Left forelimb (tissue), 1 donor: ENCODE results near the gene BEGAIN.
"Not testable (repeated sequence)": the region's sequence is repeated elsewhere in the genome, so short reads cannot be mapped to it uniquely, and the experiment has no call there.

Experiments
- DNase-seq: peaks from one replicate; pipeline ENCODE4 v3.0.0-alpha.2; 2018; ENCODE audit warnings: low spot score

Gene BEGAIN

DNA sequence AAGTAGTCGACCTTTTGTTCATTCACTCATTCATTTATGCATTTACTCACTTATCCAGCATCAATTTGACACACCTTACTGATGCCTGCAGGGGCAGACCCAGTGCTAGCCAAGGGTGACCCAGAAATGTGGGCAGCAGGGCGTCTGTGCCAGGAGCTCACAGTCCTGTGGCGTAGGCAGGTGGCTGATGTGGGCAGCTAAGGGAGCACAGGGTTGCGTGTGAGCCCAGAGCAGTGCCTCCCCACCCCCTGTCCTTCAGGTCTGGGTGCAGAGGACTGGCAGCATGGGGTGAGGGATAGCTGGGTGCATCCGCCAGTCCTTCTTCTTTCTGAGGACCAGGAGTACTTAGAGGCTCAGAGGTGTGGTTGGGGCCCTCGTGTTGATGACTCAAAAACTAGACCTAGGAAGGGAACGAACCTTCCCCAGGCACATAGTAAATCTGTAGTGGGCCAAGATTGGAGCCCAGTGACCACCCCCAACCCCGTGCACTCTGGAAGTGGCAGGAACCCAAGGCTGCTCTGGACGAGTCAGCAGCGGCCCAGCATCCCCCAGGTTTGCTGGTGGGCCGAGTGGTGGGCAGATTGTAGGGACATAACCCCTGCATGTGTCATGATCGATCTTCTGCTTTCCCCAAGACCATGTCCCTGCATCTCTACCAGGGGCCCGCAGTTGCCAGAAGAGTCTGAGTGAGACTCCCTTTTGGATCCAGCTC, 63.9 kb downstream of the BEGAIN start:
- DNase-seq: peak; percentile 45

DNA sequence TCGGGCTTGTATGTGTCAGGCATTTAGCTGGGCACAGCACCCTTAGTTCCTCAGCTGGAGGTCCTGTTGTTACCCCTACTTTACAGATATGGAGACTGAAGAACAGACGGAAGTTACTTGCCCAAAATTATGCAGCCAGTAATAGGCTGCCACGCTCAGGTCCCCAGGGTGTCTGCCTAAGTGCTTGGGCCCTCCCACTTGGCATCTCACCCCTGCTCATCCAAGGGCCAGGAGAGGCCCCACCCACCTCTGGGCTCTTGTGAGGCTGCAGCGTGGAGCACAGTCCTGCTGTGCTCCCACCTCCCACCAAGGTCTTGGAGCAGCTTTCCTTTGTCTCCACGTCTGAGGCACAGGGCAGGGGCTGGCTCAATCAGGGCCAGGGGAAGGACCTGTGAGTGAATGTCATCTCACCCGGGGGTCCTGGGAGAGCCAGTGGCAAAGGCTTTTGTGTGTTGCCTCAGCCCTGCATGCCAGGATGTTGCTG, 64.6 kb downstream of the BEGAIN start:
- peak; percentile 60 for DNase-seq

DNA sequence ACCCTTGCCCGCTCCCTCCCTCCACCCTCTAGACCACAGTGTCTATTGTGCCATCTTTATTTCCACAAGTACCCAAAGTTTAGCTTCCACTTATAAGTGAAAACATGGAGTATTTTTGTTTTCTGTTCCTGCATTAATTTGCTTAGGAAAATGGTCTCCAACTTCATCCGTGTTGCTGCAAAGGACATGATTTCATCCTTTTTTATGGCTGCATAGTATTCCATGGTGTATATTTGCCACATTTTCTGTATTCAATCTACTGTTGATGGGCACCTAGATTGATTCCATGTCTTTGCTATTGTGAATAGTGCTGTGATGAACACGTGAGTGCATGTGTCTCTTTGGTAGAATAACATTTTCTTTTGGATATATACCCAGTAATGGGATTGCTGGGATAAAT, 81.2 kb downstream of the BEGAIN start:
- DNase-seq: not testable (repeated sequence)

DNA sequence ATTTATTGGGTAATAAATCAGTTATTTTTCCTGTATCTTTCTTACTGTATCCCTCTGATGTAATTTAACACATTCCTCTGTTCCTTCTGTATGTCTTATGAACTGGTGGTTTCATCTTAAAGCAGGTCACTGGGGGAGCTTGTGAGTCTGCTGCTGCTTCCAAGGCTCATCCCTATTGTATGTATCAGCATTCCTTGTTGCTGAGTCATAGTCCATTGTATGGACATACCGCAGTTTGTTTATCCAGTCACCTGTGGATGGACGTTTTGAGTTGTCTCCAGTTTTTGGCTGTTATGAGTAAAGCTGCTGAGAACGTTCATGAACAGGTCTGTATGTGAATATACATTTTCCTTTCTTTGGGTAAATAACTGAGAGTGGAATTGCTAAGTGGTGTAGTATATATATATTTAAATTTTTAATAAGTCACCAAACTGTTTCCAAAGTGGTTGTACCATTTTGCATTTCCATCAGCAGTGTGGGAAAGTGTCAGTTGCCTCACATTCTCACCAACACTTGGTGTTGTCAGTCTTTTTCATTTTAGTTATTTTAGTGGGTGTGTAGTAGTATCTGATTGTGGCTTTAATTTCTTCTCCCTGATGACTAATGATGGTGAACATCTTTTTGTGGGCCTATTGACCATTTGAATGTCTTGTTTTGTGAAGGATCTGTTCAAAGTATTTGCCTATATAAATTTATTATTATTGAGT, 82.7 kb downstream of the BEGAIN start:
- no peak for DNase-seq

DNA sequence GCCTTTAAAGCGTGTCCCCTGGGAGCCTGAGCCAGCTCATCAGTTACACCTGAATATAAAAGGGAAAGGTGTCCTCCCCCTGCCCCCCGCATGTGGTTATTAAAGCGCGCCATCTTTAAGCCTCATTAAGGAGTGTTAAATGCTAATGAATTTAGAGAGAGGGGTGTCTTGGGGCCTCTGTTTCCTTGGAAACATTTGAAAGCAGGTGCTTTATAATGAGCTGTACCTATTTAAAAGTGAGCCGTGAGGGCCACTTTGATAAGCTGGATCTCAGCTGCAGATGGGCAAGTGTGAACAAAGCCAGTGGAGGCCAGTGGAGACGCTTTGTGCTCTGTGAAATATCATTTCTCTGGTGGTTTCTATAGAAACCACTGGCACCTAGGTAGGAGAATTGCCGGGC, 84.0 kb downstream of the BEGAIN start:
- no peak for DNase-seq

DNA sequence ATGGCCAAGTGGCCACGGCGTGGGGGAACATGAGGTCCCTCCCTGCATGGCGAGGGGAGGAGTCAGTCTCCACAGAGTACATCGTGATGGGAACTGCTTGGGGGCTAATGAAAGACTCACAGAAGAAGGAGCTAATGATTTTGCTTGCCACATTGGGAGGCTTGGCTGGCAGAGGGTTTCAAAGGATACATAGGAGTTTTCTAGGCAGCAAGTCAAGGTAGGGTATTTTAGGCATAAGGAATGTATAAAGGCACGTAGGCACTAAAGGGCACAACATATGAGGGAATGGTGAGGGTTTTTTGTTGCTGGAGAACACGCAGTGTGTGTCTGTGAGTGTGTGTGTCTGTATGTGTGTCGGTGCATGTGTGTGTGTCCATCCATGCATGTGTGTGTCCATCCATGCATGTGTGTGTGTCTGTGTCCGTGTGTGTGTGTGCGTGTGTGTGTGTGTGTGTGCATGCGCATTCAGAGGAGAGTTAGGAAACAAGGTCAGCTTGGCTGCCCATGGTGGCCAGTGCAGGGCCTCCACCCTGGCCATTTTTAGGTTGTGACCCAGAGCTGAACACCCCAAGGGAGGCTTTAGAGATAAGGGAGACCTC, 84.5 kb downstream of the BEGAIN start:
- no peak for DNase-seq

DNA sequence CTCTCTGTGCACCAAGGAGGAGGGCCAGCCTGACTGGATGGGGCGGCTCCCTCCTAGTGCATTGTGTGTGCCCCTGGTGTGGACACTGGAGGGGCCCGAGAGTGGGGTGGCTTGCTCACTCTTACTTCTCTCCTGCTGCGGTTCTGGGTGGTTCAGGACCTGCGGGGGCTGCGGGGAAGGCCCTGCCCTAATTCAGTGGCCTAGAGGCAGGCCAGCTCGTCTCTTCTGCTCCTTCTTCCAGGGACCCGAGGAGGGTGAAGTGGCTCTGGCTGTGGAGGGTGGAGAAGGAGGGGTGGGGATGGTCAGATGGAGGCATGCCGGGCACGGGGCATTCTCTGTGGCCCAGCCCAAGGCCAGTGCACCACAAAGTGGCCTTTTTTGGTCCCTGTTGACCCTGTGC, 87.1 kb downstream of the BEGAIN start:
- DNase-seq: no peak

DNA sequence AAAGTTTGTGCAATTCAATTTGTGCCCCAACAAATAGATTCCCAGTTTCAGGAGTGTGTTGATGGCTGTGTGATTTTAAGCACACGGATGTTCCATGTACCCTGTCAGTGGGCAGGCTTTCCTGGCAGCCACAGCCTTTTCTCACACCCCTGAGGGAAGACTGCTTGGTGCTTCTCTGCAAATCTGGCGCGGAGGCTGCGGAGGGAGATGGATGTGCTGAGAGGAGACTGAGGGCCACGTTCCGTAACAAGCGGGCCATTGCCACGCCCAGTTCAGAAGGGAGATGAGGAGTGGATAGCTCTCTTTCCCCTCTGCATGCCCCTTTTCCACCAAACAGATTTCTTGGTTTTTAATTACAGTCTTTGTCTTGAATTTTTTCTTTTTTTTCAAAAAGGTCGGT, 89.1 kb downstream of the BEGAIN start:
- DNase-seq: no peak

DNA sequence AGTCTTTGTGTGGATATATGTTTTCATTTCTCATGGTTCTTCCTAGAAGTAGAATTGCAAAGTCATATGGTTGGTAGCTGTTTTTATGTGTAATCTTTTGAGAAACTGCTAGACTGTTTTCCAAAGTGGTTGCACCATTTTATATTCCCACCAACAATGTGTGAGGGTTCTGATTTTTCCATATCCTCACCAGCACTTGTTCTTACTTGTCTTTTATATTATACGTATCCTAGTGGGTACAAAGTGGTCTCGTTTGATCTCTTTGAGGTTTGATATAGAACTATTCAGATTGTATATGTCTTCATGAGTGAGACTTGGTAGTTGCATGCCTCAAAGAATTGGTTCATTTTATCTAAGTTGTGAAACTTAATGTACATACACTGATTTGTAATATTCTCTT, 91.3 kb downstream of the BEGAIN start:
- DNase-seq: no peak

DNA sequence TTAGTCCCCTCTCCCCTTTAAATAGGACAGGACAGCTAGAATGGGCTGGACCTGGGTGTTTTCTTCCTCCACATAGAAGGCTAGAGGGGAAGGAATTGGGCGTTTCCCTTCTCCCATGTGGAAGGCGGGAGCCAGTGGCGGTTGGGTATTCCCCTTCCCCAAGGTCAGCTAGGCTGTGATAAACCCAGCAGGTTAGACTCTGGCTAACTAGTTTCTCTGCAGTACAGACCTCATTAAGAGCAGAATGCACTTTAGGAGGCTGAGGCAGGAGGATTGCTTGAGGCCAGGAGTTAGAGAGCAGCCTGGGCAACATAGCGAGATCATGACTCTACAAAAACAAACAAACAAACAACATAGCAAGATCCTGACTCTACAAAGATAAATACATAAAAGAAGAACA, 92.6 kb downstream of the BEGAIN start:
- DNase-seq: no peak

DNA sequence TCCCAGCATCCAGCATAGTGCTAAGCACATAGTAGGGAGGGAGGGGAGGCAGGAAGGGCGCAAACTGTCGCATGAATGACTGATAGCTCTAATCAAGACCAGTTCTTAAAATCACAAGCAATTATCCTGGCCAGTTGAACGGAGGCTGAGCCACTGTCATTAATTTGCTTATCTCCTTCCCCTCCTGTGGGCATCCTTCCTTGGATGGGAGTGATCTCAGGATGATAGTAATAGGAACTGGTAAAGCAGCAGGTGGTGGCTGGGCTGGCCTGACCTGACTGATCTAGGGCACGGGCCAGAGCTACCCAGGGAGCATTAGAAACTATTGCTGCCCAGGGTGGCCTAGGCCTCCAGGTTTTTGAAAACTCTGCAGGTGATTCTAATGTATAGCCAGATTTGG, 97.0 kb downstream of the BEGAIN start:
- no peak for DNase-seq

DNA sequence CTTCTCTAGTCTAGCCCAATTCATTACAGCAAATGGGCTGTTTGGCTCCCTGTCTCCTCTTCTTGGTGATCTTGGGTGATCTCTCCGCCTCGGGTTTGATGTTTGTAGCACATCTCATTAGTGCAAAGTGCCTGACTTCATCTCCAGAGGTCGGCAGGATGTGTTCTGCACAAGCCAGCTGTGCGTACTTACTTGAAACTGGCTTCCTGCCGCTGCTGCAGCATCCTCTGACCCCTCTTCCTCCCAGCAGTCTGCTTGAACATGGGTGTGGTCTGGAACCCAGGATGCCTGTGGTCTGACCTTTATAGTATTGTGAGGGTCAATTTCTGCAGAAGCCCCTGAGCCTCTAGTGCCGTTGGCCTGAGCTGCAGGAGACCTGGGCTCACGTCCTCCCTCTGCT, 99.2 kb downstream of the BEGAIN start:
- DNase-seq: no peak

DNA sequence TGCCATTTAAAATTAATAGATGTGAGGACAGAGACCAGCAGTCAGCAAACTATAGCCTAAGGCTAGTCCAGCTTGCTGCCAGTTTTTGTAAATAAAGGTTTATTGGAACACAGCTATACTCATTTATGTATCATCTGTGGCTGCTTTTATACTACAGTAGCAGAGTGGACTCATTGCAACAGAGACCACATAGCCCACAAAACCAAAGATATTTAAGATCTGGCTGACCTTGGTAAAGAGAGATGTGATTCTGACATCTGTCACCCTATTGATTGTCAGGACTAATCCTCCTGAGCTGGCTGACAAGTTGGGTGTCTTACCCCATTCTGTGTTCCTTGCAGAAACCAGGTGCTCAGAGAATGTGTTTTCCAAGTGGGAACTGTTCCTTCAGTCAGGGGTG, 99.9 kb downstream of the BEGAIN start:
- DNase-seq: no peak
